Neural cell (in vitro differentiated cells): ENCODE results near the gene ACVR1. TPM values are rescaled to one million over a fixed set of nuclear protein-coding genes. Genes with fewer than 3 reads are reported as not detected.

Experiments used
- H2AFZ ChIP-seq: fragments of 200-600, 300-800 bp; sonication (generic), shearing (Covaris generic); 2 replicates; pipeline ENCODE4 v1.6.0; 2014; ENCODE audit warnings: low read depth, mild to moderate bottlenecking, antibody characterized with exemption, low read length, moderate library complexity
- H3F3A ChIP-seq: fragments of 200-600 bp; shearing (Covaris generic); 2 replicates; pipeline ENCODE4 v1.6.1; 2016; ENCODE audit warnings: mild to moderate bottlenecking, moderate library complexity, mixed read lengths, antibody characterized with exemption, low read length; ENCODE audit not compliant: insufficient read depth, poor library complexity, severe bottlenecking
- H3K27ac ChIP-seq: fragments of 200-600, 300-800 bp; sonication (generic), shearing (Covaris generic); 2 replicates; pipeline ENCODE4 v1.5.1; 2014; ENCODE audit warnings: mild to moderate bottlenecking, low read length, moderate library complexity
- H3K27me3 ChIP-seq: fragments of 300-800, 200-600 bp; sonication (generic), shearing (Covaris generic); 2 replicates; pipeline ENCODE4 v1.6.0; 2014; ENCODE audit warnings: mild to moderate bottlenecking, low read depth, low read length, moderate library complexity; ENCODE audit not compliant: insufficient read depth
- H3K36me3 ChIP-seq: fragments of 300-800, 200-600 bp; sonication (generic), shearing (Covaris generic); 2 replicates; pipeline ENCODE4 v1.5.1; 2014; ENCODE audit warnings: mild to moderate bottlenecking, antibody characterized with exemption, low read length, moderate library complexity; ENCODE audit not compliant: insufficient read depth
- H3K4me2 ChIP-seq: fragments of 300-800, 200-600 bp; sonication (generic), shearing (Covaris generic); 2 replicates; pipeline ENCODE4 v1.6.0; 2014; ENCODE audit warnings: mild to moderate bottlenecking, low read length
- H3K4me3 ChIP-seq: fragments of 300-800, 200-600 bp; sonication (generic), shearing (Covaris generic); 2 replicates; pipeline ENCODE4 v1.5.1; 2014; ENCODE audit warnings: mild to moderate bottlenecking, low read length, moderate library complexity
- H3K79me2 ChIP-seq: fragments of 200-600 bp; shearing (Covaris generic); replicated peaks from 2 replicates; pipeline ENCODE4 v1.6.0; 2014; ENCODE audit warnings: mild to moderate bottlenecking, low read length, moderate library complexity; ENCODE audit not compliant: insufficient read depth
- H3K9ac ChIP-seq: fragments of 300-800, 200-600 bp; sonication (generic), shearing (Covaris generic); 2 replicates; pipeline ENCODE4 v1.6.1; 2016; ENCODE audit warnings: mild to moderate bottlenecking, low read length, mixed read lengths
- H3K9me2 ChIP-seq: fragments of 200-600 bp; shearing (Covaris generic); 2 replicates; pipeline ENCODE4 v1.6.1; 2016; ENCODE audit warnings: mild to moderate bottlenecking, low read length, mixed read lengths; ENCODE audit not compliant: insufficient read depth
- H3K9me3 ChIP-seq: fragments of 200-600, 300-800 bp; sonication (generic), shearing (Covaris generic); 2 replicates; pipeline ENCODE4 v1.6.1; 2016; ENCODE audit warnings: mild to moderate bottlenecking, mixed run types, low read length, moderate library complexity, mixed read lengths
- H4K20me1 ChIP-seq: fragments of 200-600 bp; shearing (Covaris generic); 2 replicates; pipeline ENCODE4 v1.6.1; 2016; ENCODE audit warnings: mild to moderate bottlenecking, mixed run types; ENCODE audit not compliant: insufficient read depth
- CTCF ChIP-seq: fragments of 450-650 bp; IDR thresholded peaks from 2 replicates; pipeline ENCODE4 v1.5.1; 2014; ENCODE audit warnings: antibody characterized with exemption, mild to moderate bottlenecking, moderate library complexity; ENCODE audit not compliant: poor library complexity, severe bottlenecking
- EP300 ChIP-seq: fragments of 450-650 bp; conservative IDR thresholded peaks from 2 replicates; pipeline ENCODE4 v1.6.1; 2014; ENCODE audit warnings: antibody characterized with exemption, mild to moderate bottlenecking, moderate library complexity; ENCODE audit not compliant: poor library complexity, severe bottlenecking
- EZH2 ChIP-seq: fragments of 200-600, 300-800 bp; shearing (Covaris generic), sonication (generic); IDR thresholded peaks from 2 replicates; pipeline ENCODE4 v1.6.1; 2014; ENCODE audit warnings: antibody characterized with exemption, low read length, borderline replicate concordance, mild to moderate bottlenecking; ENCODE audit not compliant: insufficient read depth, poor library complexity, severe bottlenecking
- MXI1 ChIP-seq: fragments of 450-650 bp; conservative IDR thresholded peaks from 2 replicates; pipeline ENCODE4 v1.6.1; 2014; ENCODE audit warnings: antibody characterized with exemption, mild to moderate bottlenecking; ENCODE audit not compliant: poor library complexity, severe bottlenecking
- POLR2AphosphoS5 ChIP-seq: IDR thresholded peaks from 2 replicates; pipeline ENCODE4 v1.6.1; 2012
- RAD21 ChIP-seq: fragments of 450-650 bp; conservative IDR thresholded peaks from 2 replicates; pipeline ENCODE4 v1.6.1; 2014; ENCODE audit warnings: antibody characterized with exemption, mild to moderate bottlenecking, moderate library complexity
- REST ChIP-seq: IDR thresholded peaks from 2 replicates; pipeline ENCODE4 v1.6.1; 2012; ENCODE audit warnings: borderline replicate concordance
- SMC3 ChIP-seq: fragments of 450-650 bp; conservative IDR thresholded peaks from 2 replicates; pipeline ENCODE4 v1.6.1; 2014; ENCODE audit warnings: antibody characterized with exemption, mild to moderate bottlenecking, moderate library complexity; ENCODE audit not compliant: poor library complexity
- TAF1 ChIP-seq: IDR thresholded peaks from 2 replicates; pipeline ENCODE4 v1.6.1; 2012; ENCODE audit warnings: low read depth
- polyA plus RNA-seq: library from polyadenylated mRNA; depleted of rRNA; stranded (reverse); fragments of >200 nt; gene quantifications from 2 replicates; pipeline ENCODE4 v1.2.3, GENCODE V29; 2014

ACVR1 gene
- polyA plus RNA-seq, 1 donor from 2014 or later, result 4.0 TPM

DNA sequence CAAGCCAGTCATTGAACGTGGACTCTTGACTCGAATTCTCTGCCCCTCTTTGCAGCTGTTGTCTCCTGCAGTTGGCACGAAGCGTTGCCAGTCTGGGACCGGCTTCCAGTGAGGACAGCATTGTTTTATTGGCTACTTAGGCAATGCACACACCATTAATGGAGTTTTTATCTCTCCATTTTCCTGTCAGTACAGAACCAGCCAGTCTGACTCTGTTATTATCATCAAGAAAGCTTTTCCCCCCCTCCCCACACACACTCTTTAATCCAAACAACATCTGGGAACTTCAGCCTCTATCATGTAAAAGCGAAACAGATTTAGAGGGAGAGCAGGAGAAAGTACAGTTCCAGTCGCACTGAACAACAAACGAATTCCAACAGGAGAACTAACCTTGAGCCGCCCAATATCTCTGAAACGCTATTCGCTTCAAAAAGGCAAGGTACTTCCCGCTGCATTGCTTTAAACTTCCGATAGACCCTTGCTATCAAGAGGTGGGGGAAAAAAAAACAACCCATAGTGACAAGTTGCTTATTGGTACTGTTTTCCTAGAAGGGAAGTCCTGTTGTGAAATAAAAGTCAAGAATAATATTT, 38.2 kb downstream of the ACVR1 start:
- Histone ChIP-seq H3K79me2 (no peaks in the 10 kb centered on the region), H4K20me1 (no peaks in the 10 kb centered on the region), H3K4me3 (peak overlapping the region; percentile 45), H3K36me3 (no peaks in the 10 kb centered on the region), H3K27me3 (no peaks in the 10 kb centered on the region), H3K9me2 (no peaks in the 10 kb centered on the region), H3K4me2 (peak overlapping the region; percentile 60), H3K27ac (peak overlapping the region; percentile 70), H2AFZ (no peak overlapping the region), H3K9me3 (no peaks in the 10 kb centered on the region), H3F3A (peaks cover 10% of the 10 kb centered on the region), H3K9ac (peak overlapping the region; percentile 39)
- TF ChIP-seq EZH2 (no peak), SMC3 (no peak), TAF1 (no peak), POLR2AphosphoS5 (no peak), EP300 (no peak), RAD21 (no peak), REST (no peak), CTCF (no peak), MXI1 (no peak)

GRCh38 chr2:157836531-157836930, 39.6 kb downstream of the ACVR1 start:
- Histone ChIP-seq H4K20me1 (no peaks in the 10 kb centered on the region), H3K79me2 (no peaks in the 10 kb centered on the region), H2AFZ (no peak overlapping the region)

More at GRCh38 chr2:157836531-157836930, 39.6 kb downstream of the ACVR1 start:
- H3K9me2 ChIP-seq, result no peaks in the 10 kb centered on the region
- H3K36me3 ChIP-seq, result no peaks in the 10 kb centered on the region
- H3K27ac ChIP-seq, result no peak overlapping the region
- H3K27me3 ChIP-seq, result no peaks in the 10 kb centered on the region
- no peak for TF ChIP-seq SMC3
- TF ChIP-seq CTCF, result no peak
- TF ChIP-seq TAF1, result no peak
- no peak for TF ChIP-seq POLR2AphosphoS5
- H3K9ac ChIP-seq, result no peak overlapping the region
- H3K4me3 ChIP-seq, result no peak overlapping the region
- H3K9me3 ChIP-seq, result no peaks in the 10 kb centered on the region
- H3K4me2 ChIP-seq, result no peak overlapping the region
- H3F3A ChIP-seq, result peaks cover 10% of the 10 kb centered on the region
